WI38 (cell line): ENCODE data around the gene POLR2L.

Experiments used
- H3K4me3 ChIP-seq: 2 replicates; pipeline ENCODE4 v1.5.1; 2011; ENCODE audit warnings: low read depth, mild to moderate bottlenecking, control low read depth, low read length
- CTCF ChIP-seq: IDR thresholded peaks from 2 replicates; pipeline ENCODE4 v1.5.1; 2012; ENCODE audit warnings: low read depth, mild to moderate bottlenecking, control low read depth, low read length

Gene POLR2L

GRCh38 chr11:859394-860131, 17.2 kb upstream of the POLR2L start:
- TF ChIP-seq CTCF = no peak
- 0 out of 2 replicates have a peak overlapping the region, but pooled peaks have one; percentile 12 for H3K4me3 ChIP-seq

- TF ChIP-seq CTCF = no peak
- H3K4me3 ChIP-seq = no peak overlapping the region
Observed at GRCh38 chr11:858762-859339, 16.5 kb upstream of the POLR2L start.

GRCh38 chr11:858053-858761, 15.9 kb upstream of the POLR2L start:
- no peak for TF ChIP-seq CTCF
- H3K4me3 ChIP-seq = no peak overlapping the region

- TF ChIP-seq CTCF = no peak
- H3K4me3 ChIP-seq = no peak overlapping the region
Observed at GRCh38 chr11:856397-856796, 14.1 kb upstream of the POLR2L start.

- TF ChIP-seq CTCF = no peak
- no peak overlapping the region for H3K4me3 ChIP-seq
Observed at GRCh38 chr11:855796-856195, 13.5 kb upstream of the POLR2L start.

GRCh38 chr11:855330-855674, 13.0 kb upstream of the POLR2L start:
- TF ChIP-seq CTCF = no peak
- no peak overlapping the region for H3K4me3 ChIP-seq

GRCh38 chr11:854601-855329, 12.4 kb upstream of the POLR2L start:
- no peak for TF ChIP-seq CTCF
- no peak overlapping the region for H3K4me3 ChIP-seq
